GM12891 (cell line): ENCODE measurements around the gene CPEB4.

Experiments used
- PAX5 ChIP-seq: IDR thresholded peaks from 2 replicates; pipeline ENCODE4 v1.6.1; 2011; ENCODE audit warnings: low read length, moderate library complexity, mild to moderate bottlenecking; ENCODE audit not compliant: insufficient read depth, severe bottlenecking
- POLR2A ChIP-seq: IDR thresholded peaks from 2 replicates; pipeline ENCODE4 v1.6.1; 2011; ENCODE audit warnings: low read depth, low read length, control low read depth
- POLR2AphosphoS5 ChIP-seq: IDR thresholded peaks from 2 replicates; pipeline ENCODE4 v1.6.1; 2011; ENCODE audit warnings: low read depth, low read length, control low read depth
- POU2F2 ChIP-seq: IDR thresholded peaks from 2 replicates; pipeline ENCODE4 v1.6.1; 2011; ENCODE audit warnings: low read depth, mild to moderate bottlenecking, control low read depth, low read length, moderate library complexity
- SPI1 ChIP-seq: IDR thresholded peaks from 2 replicates; pipeline ENCODE4 v1.6.1; 2011; ENCODE audit warnings: low read depth, low read length, control low read depth
- TAF1 ChIP-seq: IDR thresholded peaks from 2 replicates; pipeline ENCODE4 v1.6.1; 2011; ENCODE audit warnings: low read depth, low read length, control low read depth

- no peak for TF ChIP-seq POLR2A
- TF ChIP-seq SPI1 = no peak
- no peak for TF ChIP-seq POLR2AphosphoS5
- no peak for TF ChIP-seq TAF1
- no peak for TF ChIP-seq PAX5
- TF ChIP-seq POU2F2 = no peak
Measured at GRCh38 chr5:173843794-173844193, 44.4 kb upstream of the CPEB4 start.
